Neural cell (in vitro differentiated cells): ENCODE results near the gene EFS. TPM values are rescaled to one million over a fixed set of nuclear protein-coding genes. Genes with fewer than 3 reads are reported as not detected.
A peak's percentile ranks its signal among the peaks of the same experiment; 100 is the strongest.

Experiments
- H2AFZ ChIP-seq: fragments of 200-600, 300-800 bp; sonication (generic), shearing (Covaris generic); 2 replicates; pipeline ENCODE4 v1.6.0; 2014; ENCODE audit warnings: low read depth, mild to moderate bottlenecking, antibody characterized with exemption, low read length, moderate library complexity
- H3F3A ChIP-seq: fragments of 200-600 bp; shearing (Covaris generic); 2 replicates; pipeline ENCODE4 v1.6.1; 2016; ENCODE audit warnings: mild to moderate bottlenecking, moderate library complexity, mixed read lengths, antibody characterized with exemption, low read length; ENCODE audit not compliant: insufficient read depth, poor library complexity, severe bottlenecking
- H3K27ac ChIP-seq: fragments of 200-600, 300-800 bp; sonication (generic), shearing (Covaris generic); 2 replicates; pipeline ENCODE4 v1.5.1; 2014; ENCODE audit warnings: mild to moderate bottlenecking, low read length, moderate library complexity
- H3K27me3 ChIP-seq: fragments of 300-800, 200-600 bp; sonication (generic), shearing (Covaris generic); 2 replicates; pipeline ENCODE4 v1.6.0; 2014; ENCODE audit warnings: mild to moderate bottlenecking, low read depth, low read length, moderate library complexity; ENCODE audit not compliant: insufficient read depth
- H3K36me3 ChIP-seq: fragments of 300-800, 200-600 bp; sonication (generic), shearing (Covaris generic); 2 replicates; pipeline ENCODE4 v1.5.1; 2014; ENCODE audit warnings: mild to moderate bottlenecking, antibody characterized with exemption, low read length, moderate library complexity; ENCODE audit not compliant: insufficient read depth
- H3K4me2 ChIP-seq: fragments of 300-800, 200-600 bp; sonication (generic), shearing (Covaris generic); 2 replicates; pipeline ENCODE4 v1.6.0; 2014; ENCODE audit warnings: mild to moderate bottlenecking, low read length
- H3K4me3 ChIP-seq: fragments of 300-800, 200-600 bp; sonication (generic), shearing (Covaris generic); 2 replicates; pipeline ENCODE4 v1.5.1; 2014; ENCODE audit warnings: mild to moderate bottlenecking, low read length, moderate library complexity
- H3K79me2 ChIP-seq: fragments of 200-600 bp; shearing (Covaris generic); replicated peaks from 2 replicates; pipeline ENCODE4 v1.6.0; 2014; ENCODE audit warnings: mild to moderate bottlenecking, low read length, moderate library complexity; ENCODE audit not compliant: insufficient read depth
- H3K9ac ChIP-seq: fragments of 300-800, 200-600 bp; sonication (generic), shearing (Covaris generic); 2 replicates; pipeline ENCODE4 v1.6.1; 2016; ENCODE audit warnings: mild to moderate bottlenecking, low read length, mixed read lengths
- H3K9me2 ChIP-seq: fragments of 200-600 bp; shearing (Covaris generic); 2 replicates; pipeline ENCODE4 v1.6.1; 2016; ENCODE audit warnings: mild to moderate bottlenecking, low read length, mixed read lengths; ENCODE audit not compliant: insufficient read depth
- H3K9me3 ChIP-seq: fragments of 200-600, 300-800 bp; sonication (generic), shearing (Covaris generic); 2 replicates; pipeline ENCODE4 v1.6.1; 2016; ENCODE audit warnings: mild to moderate bottlenecking, mixed run types, low read length, moderate library complexity, mixed read lengths
- H4K20me1 ChIP-seq: fragments of 200-600 bp; shearing (Covaris generic); 2 replicates; pipeline ENCODE4 v1.6.1; 2016; ENCODE audit warnings: mild to moderate bottlenecking, mixed run types; ENCODE audit not compliant: insufficient read depth
- EP300 ChIP-seq: fragments of 450-650 bp; conservative IDR thresholded peaks from 2 replicates; pipeline ENCODE4 v1.6.1; 2014; ENCODE audit warnings: antibody characterized with exemption, mild to moderate bottlenecking, moderate library complexity; ENCODE audit not compliant: poor library complexity, severe bottlenecking
- SMC3 ChIP-seq: fragments of 450-650 bp; conservative IDR thresholded peaks from 2 replicates; pipeline ENCODE4 v1.6.1; 2014; ENCODE audit warnings: antibody characterized with exemption, mild to moderate bottlenecking, moderate library complexity; ENCODE audit not compliant: poor library complexity
- TAF1 ChIP-seq: IDR thresholded peaks from 2 replicates; pipeline ENCODE4 v1.6.1; 2012; ENCODE audit warnings: low read depth
- polyA plus RNA-seq: library from polyadenylated mRNA; depleted of rRNA; stranded (reverse); fragments of >200 nt; gene quantifications from 2 replicates; pipeline ENCODE4 v1.2.3, GENCODE V29; 2014
- TF ChIP-seq, protein P1 (sequence below): IDR thresholded peaks from 2 replicates; pipeline ENCODE4 v1.6.1; 2012; ENCODE audit warnings: borderline replicate concordance
- TF ChIP-seq, protein P2 (sequence below): fragments of 450-650 bp; IDR thresholded peaks from 2 replicates; pipeline ENCODE4 v1.5.1; 2014; ENCODE audit warnings: antibody characterized with exemption, mild to moderate bottlenecking, moderate library complexity; ENCODE audit not compliant: poor library complexity, severe bottlenecking

Gene EFS
- polyA plus RNA-seq, 1 donor from 2014 or later, result 0.48 TPM

GRCh38 chr14:23346693-23347405 lies 18.1 kb downstream of the EFS start:
- no peak overlapping the region for H3K4me2 ChIP-seq
- no peak overlapping the region for H2AFZ ChIP-seq
- H3K9me2 ChIP-seq, result no peaks in the 10 kb centered on the region
- H3K4me3 ChIP-seq, result no peak overlapping the region
- no peaks in the 10 kb centered on the region for H3K9me3 ChIP-seq
- H4K20me1 ChIP-seq, result no peaks in the 10 kb centered on the region
- no peaks in the 10 kb centered on the region for H3K27me3 ChIP-seq
- no peaks in the 10 kb centered on the region for H3K36me3 ChIP-seq
- no peak overlapping the region for H3K9ac ChIP-seq
- no peak for TF ChIP-seq EP300
- H3K79me2 ChIP-seq, result no peaks in the 10 kb centered on the region
- no peaks in the 10 kb centered on the region for H3F3A ChIP-seq
- no peak overlapping the region for H3K27ac ChIP-seq

DNA sequence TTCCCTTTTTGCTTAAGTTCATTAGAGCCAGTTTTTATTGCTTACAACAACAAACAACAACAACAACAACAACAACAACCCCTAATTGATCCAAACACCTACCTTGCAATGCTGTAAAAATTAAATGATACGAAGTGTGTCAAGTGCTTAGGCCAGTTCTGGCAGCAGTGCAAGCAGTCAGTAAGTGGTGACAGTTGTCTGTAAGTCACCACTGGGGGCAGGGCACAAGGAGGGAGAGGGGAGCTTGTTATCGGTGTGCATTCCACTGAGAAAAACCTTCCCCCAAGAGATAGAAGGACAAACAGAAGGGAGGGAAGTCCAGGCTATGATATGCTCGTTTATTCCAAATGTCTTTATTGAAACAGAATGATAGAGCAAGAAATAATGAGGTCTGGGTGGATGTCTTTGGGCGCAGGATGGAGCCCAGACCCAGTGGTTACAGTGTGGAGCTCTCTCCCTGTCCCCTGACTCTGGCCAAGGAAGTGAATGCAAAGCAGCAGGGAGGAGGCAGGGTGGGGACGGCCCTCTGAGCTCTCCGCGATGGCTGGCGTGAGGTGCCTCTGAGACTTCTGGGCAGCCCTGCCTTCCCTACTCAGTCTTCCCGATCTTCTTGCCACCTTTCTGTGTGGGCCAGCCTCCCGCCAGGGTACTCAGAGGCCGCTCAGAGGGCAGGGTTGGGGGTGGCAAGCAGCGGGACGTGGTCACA lies 18.8 kb downstream of the EFS start:
- no peaks in the 10 kb centered on the region for H3K9me2 ChIP-seq
- no peak for TF ChIP-seq EP300
- TF ChIP-seq, protein P1, sequence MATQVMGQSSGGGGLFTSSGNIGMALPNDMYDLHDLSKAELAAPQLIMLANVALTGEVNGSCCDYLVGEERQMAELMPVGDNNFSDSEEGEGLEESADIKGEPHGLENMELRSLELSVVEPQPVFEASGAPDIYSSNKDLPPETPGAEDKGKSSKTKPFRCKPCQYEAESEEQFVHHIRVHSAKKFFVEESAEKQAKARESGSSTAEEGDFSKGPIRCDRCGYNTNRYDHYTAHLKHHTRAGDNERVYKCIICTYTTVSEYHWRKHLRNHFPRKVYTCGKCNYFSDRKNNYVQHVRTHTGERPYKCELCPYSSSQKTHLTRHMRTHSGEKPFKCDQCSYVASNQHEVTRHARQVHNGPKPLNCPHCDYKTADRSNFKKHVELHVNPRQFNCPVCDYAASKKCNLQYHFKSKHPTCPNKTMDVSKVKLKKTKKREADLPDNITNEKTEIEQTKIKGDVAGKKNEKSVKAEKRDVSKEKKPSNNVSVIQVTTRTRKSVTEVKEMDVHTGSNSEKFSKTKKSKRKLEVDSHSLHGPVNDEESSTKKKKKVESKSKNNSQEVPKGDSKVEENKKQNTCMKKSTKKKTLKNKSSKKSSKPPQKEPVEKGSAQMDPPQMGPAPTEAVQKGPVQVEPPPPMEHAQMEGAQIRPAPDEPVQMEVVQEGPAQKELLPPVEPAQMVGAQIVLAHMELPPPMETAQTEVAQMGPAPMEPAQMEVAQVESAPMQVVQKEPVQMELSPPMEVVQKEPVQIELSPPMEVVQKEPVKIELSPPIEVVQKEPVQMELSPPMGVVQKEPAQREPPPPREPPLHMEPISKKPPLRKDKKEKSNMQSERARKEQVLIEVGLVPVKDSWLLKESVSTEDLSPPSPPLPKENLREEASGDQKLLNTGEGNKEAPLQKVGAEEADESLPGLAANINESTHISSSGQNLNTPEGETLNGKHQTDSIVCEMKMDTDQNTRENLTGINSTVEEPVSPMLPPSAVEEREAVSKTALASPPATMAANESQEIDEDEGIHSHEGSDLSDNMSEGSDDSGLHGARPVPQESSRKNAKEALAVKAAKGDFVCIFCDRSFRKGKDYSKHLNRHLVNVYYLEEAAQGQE, result no peak
- no peak for TF ChIP-seq TAF1
- no peaks in the 10 kb centered on the region for H3K36me3 ChIP-seq
- H3K9me3 ChIP-seq, result no peaks in the 10 kb centered on the region
- no peak overlapping the region for H3K4me3 ChIP-seq
- H3K27me3 ChIP-seq, result no peaks in the 10 kb centered on the region
- no peak overlapping the region for H3K4me2 ChIP-seq
- no peak overlapping the region for H3K9ac ChIP-seq
- H2AFZ ChIP-seq, result no peak overlapping the region
- H3K27ac ChIP-seq, result no peak overlapping the region
- no peaks in the 10 kb centered on the region for H3K79me2 ChIP-seq
- H3F3A ChIP-seq, result no peaks in the 10 kb centered on the region
- no peaks in the 10 kb centered on the region for H4K20me1 ChIP-seq

- no peaks in the 10 kb centered on the region for H3K9me2 ChIP-seq
- TF ChIP-seq, protein P2, sequence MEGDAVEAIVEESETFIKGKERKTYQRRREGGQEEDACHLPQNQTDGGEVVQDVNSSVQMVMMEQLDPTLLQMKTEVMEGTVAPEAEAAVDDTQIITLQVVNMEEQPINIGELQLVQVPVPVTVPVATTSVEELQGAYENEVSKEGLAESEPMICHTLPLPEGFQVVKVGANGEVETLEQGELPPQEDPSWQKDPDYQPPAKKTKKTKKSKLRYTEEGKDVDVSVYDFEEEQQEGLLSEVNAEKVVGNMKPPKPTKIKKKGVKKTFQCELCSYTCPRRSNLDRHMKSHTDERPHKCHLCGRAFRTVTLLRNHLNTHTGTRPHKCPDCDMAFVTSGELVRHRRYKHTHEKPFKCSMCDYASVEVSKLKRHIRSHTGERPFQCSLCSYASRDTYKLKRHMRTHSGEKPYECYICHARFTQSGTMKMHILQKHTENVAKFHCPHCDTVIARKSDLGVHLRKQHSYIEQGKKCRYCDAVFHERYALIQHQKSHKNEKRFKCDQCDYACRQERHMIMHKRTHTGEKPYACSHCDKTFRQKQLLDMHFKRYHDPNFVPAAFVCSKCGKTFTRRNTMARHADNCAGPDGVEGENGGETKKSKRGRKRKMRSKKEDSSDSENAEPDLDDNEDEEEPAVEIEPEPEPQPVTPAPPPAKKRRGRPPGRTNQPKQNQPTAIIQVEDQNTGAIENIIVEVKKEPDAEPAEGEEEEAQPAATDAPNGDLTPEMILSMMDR, result peak; percentile 15
- TF ChIP-seq SMC3, result no peak
- no peaks in the 10 kb centered on the region for H3K9me3 ChIP-seq
Observed at GRCh38 chr14:23344481-23344880, 20.5 kb downstream of the EFS start.

More at GRCh38 chr14:23344481-23344880, 20.5 kb downstream of the EFS start:
- no peaks in the 10 kb centered on the region for H3K36me3 ChIP-seq
- no peak overlapping the region for H3K27ac ChIP-seq
- no peak overlapping the region for H3K4me3 ChIP-seq
- no peaks in the 10 kb centered on the region for H4K20me1 ChIP-seq
- H3K79me2 ChIP-seq, result no peaks in the 10 kb centered on the region
- H3F3A ChIP-seq, result no peaks in the 10 kb centered on the region
- no peak overlapping the region for H2AFZ ChIP-seq
- no peaks in the 10 kb centered on the region for H3K27me3 ChIP-seq
- H3K4me2 ChIP-seq, result no peak overlapping the region
- no peak overlapping the region for H3K9ac ChIP-seq
